Subcutaneous adipose tissue (tissue), 4 donors: ENCODE measurements around the gene TNFAIP3. TPM values are rescaled to one million over a fixed set of nuclear protein-coding genes. Genes with fewer than 3 reads are reported as not detected.

Experiments
- CTCF ChIP-seq: fragments of 450-650 bp; IDR thresholded peaks from one replicate; pipeline ENCODE4 v1.5.1; 2016; ENCODE audit warnings: low read depth, mild to moderate bottlenecking, control low read depth, antibody characterized with exemption, moderate library complexity
- total RNA-seq, 4 donors: library from RNA; depleted of rRNA; stranded (reverse); fragments of >200 nt; gene quantifications; one replicate each; pipeline ENCODE4 v1.1.0, GENCODE V29; 2016

Gene TNFAIP3
- total RNA-seq, 4 donors from 2014 or later, result 16.2 to 33.0 (median 28.0) TPM

GRCh38 chr6:137872581-137873115 is 5.6 kb downstream of the TNFAIP3 start:
- TF ChIP-seq CTCF, result no peak

GRCh38 chr6:137873273-137873762 is 6.3 kb downstream of the TNFAIP3 start:
- TF ChIP-seq CTCF, result no peak

GRCh38 chr6:137874204-137875057 is 7.4 kb downstream of the TNFAIP3 start:
- TF ChIP-seq CTCF, result no peak

GRCh38 chr6:137875058-137875520 is 8.0 kb downstream of the TNFAIP3 start:
- TF ChIP-seq CTCF, result no peak

GRCh38 chr6:137875606-137876005 is 8.5 kb downstream of the TNFAIP3 start:
- no peak for TF ChIP-seq CTCF

- no peak for TF ChIP-seq CTCF
Measured at GRCh38 chr6:137876547-137876946, 9.5 kb downstream of the TNFAIP3 start.

- no peak for TF ChIP-seq CTCF
Measured at GRCh38 chr6:137877113-137877512, 10.1 kb downstream of the TNFAIP3 start.
